Measurements from ENCODE around the gene GPC2.

GPC2 gene

DNA sequence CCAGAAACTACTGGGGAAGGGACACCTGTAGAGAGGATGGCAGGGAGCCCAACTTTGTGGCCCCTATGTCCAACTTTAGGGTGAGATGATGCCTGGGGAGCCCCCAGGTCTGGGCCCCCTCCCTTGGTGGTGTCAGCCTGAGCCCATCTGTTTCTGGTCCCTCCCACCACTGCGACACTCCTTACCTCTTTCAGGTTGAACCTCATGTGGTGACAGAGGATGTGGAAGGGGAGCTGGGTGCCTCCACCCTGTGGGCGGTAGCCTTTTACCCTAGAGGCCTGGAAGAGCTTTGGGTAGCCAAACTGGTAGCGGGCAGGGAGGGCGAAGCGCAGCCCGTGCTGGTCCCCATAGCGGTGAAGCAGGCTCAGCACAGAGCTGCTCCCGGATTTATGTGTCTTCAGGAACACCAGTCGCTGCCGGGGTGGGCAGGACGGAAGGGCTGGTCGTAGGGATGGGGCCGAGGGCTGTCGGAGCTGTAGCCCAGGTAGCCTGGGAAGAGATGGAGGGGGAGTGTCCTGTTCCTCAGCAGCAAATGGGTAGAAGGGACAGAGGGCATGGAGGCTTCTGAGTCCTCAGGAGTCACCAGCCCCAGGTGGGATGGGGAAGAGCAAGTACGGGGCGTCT lies 10.8 kb downstream of the GPC2 start:
- no peak for TF ChIP-seq POLR2AphosphoS5 (IDR thresholded peaks at IDR 0.05; ENCODE audit: low read depth)
- Histone ChIP-seq H3K4me3 (replicated peaks; ENCODE audit: insufficient read depth, low read length) (no peak overlapping the region), H3K27ac (replicated peaks) (no peak overlapping the region), H3K27me3 (ENCODE audit: insufficient read depth, poor library complexity, severe bottlenecking) (peaks cover 20% of the 10 kb centered on the region)
- no peak for DNase-seq (ENCODE audit: low read depth in 1 of 2, low spot score in 1 of 2)

DNA sequence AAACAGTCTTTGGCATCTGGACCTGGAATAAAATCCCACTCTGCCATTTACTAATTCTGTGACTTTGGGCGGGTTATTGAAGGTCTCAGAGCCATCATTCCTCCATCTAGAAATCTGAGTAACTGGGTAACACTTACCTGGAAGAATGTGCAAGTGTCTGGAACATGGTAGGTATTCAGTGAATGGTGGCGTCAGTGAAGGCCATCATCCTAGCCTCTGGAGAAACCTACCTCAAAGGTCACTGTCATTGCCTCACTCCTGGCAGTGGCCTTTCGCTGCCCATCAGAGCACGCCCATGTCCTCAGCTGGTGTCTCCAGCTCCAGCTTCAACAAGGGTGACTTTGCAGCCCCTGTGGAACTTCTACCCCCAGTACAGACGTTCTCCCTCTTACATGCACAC lies 13.3 kb downstream of the GPC2 start:
- no peak for DNase-seq (ENCODE audit: low read depth in 1 of 2, low spot score in 1 of 2)
- peaks cover 17% of the 10 kb centered on the region for H3K27me3 ChIP-seq (ENCODE audit: insufficient read depth, poor library complexity, severe bottlenecking)
- TF ChIP-seq, protein P1, sequence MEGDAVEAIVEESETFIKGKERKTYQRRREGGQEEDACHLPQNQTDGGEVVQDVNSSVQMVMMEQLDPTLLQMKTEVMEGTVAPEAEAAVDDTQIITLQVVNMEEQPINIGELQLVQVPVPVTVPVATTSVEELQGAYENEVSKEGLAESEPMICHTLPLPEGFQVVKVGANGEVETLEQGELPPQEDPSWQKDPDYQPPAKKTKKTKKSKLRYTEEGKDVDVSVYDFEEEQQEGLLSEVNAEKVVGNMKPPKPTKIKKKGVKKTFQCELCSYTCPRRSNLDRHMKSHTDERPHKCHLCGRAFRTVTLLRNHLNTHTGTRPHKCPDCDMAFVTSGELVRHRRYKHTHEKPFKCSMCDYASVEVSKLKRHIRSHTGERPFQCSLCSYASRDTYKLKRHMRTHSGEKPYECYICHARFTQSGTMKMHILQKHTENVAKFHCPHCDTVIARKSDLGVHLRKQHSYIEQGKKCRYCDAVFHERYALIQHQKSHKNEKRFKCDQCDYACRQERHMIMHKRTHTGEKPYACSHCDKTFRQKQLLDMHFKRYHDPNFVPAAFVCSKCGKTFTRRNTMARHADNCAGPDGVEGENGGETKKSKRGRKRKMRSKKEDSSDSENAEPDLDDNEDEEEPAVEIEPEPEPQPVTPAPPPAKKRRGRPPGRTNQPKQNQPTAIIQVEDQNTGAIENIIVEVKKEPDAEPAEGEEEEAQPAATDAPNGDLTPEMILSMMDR (IDR thresholded peaks at IDR 0.05; ENCODE audit: insufficient read depth, low read length): no peak
- TF ChIP-seq POLR2AphosphoS5 (IDR thresholded peaks at IDR 0.05; ENCODE audit: low read depth) (no peak), GABPA (IDR thresholded peaks at IDR 0.05; ENCODE audit: low read depth) (no peak), SPI1 (IDR thresholded peaks at IDR 0.05; ENCODE audit: borderline replicate concordance, low read depth) (no peak)
- TF ChIP-seq, protein P2, sequence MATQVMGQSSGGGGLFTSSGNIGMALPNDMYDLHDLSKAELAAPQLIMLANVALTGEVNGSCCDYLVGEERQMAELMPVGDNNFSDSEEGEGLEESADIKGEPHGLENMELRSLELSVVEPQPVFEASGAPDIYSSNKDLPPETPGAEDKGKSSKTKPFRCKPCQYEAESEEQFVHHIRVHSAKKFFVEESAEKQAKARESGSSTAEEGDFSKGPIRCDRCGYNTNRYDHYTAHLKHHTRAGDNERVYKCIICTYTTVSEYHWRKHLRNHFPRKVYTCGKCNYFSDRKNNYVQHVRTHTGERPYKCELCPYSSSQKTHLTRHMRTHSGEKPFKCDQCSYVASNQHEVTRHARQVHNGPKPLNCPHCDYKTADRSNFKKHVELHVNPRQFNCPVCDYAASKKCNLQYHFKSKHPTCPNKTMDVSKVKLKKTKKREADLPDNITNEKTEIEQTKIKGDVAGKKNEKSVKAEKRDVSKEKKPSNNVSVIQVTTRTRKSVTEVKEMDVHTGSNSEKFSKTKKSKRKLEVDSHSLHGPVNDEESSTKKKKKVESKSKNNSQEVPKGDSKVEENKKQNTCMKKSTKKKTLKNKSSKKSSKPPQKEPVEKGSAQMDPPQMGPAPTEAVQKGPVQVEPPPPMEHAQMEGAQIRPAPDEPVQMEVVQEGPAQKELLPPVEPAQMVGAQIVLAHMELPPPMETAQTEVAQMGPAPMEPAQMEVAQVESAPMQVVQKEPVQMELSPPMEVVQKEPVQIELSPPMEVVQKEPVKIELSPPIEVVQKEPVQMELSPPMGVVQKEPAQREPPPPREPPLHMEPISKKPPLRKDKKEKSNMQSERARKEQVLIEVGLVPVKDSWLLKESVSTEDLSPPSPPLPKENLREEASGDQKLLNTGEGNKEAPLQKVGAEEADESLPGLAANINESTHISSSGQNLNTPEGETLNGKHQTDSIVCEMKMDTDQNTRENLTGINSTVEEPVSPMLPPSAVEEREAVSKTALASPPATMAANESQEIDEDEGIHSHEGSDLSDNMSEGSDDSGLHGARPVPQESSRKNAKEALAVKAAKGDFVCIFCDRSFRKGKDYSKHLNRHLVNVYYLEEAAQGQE (IDR thresholded peaks at IDR 0.05; ENCODE audit: insufficient replicate concordance, low read depth): no peak
- H3K4me3 ChIP-seq (replicated peaks; ENCODE audit: insufficient read depth, low read length): no peak overlapping the region
- H3K27ac ChIP-seq (replicated peaks): no peak overlapping the region

DNA sequence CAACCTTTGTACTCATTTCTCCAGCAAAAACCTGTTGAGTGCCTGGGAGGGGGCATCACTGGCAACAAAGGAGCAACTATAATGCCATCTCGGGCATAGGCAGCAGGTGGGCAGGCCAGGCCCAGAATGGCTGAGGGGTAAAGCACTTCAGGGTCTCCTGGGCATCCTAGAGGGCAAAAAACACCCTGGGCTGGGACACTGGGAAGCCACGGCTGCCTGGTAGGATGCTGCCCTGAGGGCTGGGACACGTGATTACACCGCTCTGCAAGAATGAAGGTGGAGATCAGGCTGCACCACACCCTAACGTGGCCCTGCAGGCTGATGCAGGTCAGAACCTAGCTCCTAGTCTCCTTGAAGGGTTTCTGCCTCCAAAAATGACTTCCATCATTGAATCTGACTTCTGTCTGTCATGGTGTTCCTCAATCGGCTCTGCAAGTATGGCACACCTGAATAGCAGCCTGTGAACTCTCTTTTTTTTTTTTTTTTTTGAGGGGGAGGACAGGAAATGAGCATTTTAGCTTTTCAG lies 14.1 kb downstream of the GPC2 start:
- TF ChIP-seq, protein P1 (IDR thresholded peaks at IDR 0.05; ENCODE audit: insufficient read depth, low read length): no peak
- TF ChIP-seq POLR2AphosphoS5 (IDR thresholded peaks at IDR 0.05; ENCODE audit: low read depth): no peak
- TF ChIP-seq, protein P2 (IDR thresholded peaks at IDR 0.05; ENCODE audit: insufficient replicate concordance, low read depth): no peak
- TF ChIP-seq GABPA (IDR thresholded peaks at IDR 0.05; ENCODE audit: low read depth): no peak
- no peak for TF ChIP-seq SPI1 (IDR thresholded peaks at IDR 0.05; ENCODE audit: borderline replicate concordance, low read depth)
- DNase-seq (ENCODE audit: low read depth in 1 of 2, low spot score in 1 of 2): no peak
- Histone ChIP-seq H3K27ac (replicated peaks) (no peak overlapping the region), H3K4me3 (replicated peaks; ENCODE audit: insufficient read depth, low read length) (no peak overlapping the region), H3K27me3 (ENCODE audit: insufficient read depth, poor library complexity, severe bottlenecking) (peaks cover 14% of the 10 kb centered on the region)

DNA sequence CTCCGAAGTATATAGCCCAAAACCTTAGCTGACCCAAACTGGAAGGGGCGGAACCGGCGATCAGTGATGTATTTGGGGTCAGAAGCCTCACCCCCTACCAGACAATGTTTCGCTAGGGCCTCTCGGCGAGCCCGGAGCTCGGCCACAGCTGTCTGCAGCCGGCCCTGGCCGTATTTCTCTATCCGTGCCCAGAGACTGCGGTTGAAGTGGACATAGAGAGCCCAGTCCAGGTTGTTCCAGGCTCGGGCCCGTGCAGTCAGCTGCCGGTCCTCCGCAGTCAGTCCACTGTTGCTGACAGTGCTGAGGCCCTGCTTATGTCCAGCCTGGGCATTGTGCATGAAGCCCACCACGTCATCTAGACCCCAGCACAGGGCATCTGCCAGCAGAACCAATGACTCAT lies 17.1 kb downstream of the GPC2 start:
- TF ChIP-seq POLR2AphosphoS5 (IDR thresholded peaks at IDR 0.05; ENCODE audit: low read depth): no peak
- no peak for TF ChIP-seq SPI1 (IDR thresholded peaks at IDR 0.05; ENCODE audit: borderline replicate concordance, low read depth)
- TF ChIP-seq GABPA (IDR thresholded peaks at IDR 0.05; ENCODE audit: low read depth): no peak
- TF ChIP-seq, protein P2 (IDR thresholded peaks at IDR 0.05; ENCODE audit: insufficient replicate concordance, low read depth): no peak
- TF ChIP-seq, protein P1 (IDR thresholded peaks at IDR 0.05; ENCODE audit: insufficient read depth, low read length): no peak
- Histone ChIP-seq H3K4me3 (replicated peaks; ENCODE audit: insufficient read depth, low read length) (no peak overlapping the region), H3K27me3 (ENCODE audit: insufficient read depth, poor library complexity, severe bottlenecking) (no peaks in the 10 kb centered on the region), H3K27ac (replicated peaks) (no peak overlapping the region)
- DNase-seq (ENCODE audit: low read depth in 1 of 2, low spot score in 1 of 2): no peak
